Lung (tissue), 12 donors: ENCODE measurements around the gene AVP. TPM values are rescaled to one million over a fixed set of nuclear protein-coding genes. Genes with fewer than 3 reads are reported as not detected.

ENCODE experiments used
- ATAC-seq: fragments of 200-7000 bp; cut with Tn5 transposase; one replicate; pipeline ENCODE4 v1.9.1; 2020; ENCODE audit warnings: moderate number of reproducible peaks; ENCODE audit not compliant: insufficient read depth, low FRiP score
- DNase-seq, 3 donors: peaks; one replicate each; pipeline ENCODE4 v3.0.0-alpha.2; 2013 to 2017
- H3K27ac ChIP-seq, 2 donors: one replicate each; pipeline ENCODE4 v1.5.1; 2013; ENCODE audit warnings: mild to moderate bottlenecking in 2 of 2, moderate library complexity in 2 of 2, control low read depth in 1 of 2, inconsistent platforms in 1 of 2, low read depth in 1 of 2, low read length in 1 of 2
- H3K27me3 ChIP-seq, 3 donors: one replicate each; pipeline ENCODE4 v1.5.1; 2013; ENCODE audit warnings: low read length in 2 of 3; ENCODE audit not compliant: control insufficient read depth in 3 of 3, insufficient read depth in 3 of 3
- H3K36me3 ChIP-seq, 4 donors: one replicate each; pipeline ENCODE4 v1.5.1; 2013; ENCODE audit warnings: low read length in 4 of 4, mild to moderate bottlenecking in 1 of 4, moderate library complexity in 1 of 4; ENCODE audit not compliant: control insufficient read depth in 4 of 4, insufficient read depth in 4 of 4
- H3K4me1 ChIP-seq, 5 donors: one replicate each; pipeline ENCODE4 v1.5.1; 2013; ENCODE audit warnings: low read length in 5 of 5, mild to moderate bottlenecking in 2 of 5, moderate library complexity in 1 of 5; ENCODE audit not compliant: control insufficient read depth in 5 of 5, insufficient read depth in 5 of 5
- H3K4me3 ChIP-seq: one replicate; pipeline ENCODE4 v1.5.1; 2013; ENCODE audit warnings: mild to moderate bottlenecking, control low read depth, moderate library complexity
- H3K9ac ChIP-seq, 2 donors: one replicate each; pipeline ENCODE4 v1.5.1; 2013; ENCODE audit warnings: low read length in 2 of 2, control low read depth in 1 of 2; ENCODE audit not compliant: insufficient read depth in 1 of 2
- H3K9me3 ChIP-seq, 4 donors: one replicate each; pipeline ENCODE4 v1.5.1; 2013; ENCODE audit warnings: low read length in 3 of 4, mild to moderate bottlenecking in 1 of 4, moderate library complexity in 1 of 4; ENCODE audit not compliant: control insufficient read depth in 4 of 4, insufficient read depth in 3 of 4
- WGBS, 2 donors: extraction: QIAGEN DNeasy Blood & Tissue Kit; methylation state at CpG; one replicate each; pipeline ENCODE4 v1.1.7; 2013; 5-methylcytosine and 5-hydroxymethylcytosine counted together
- polyA plus RNA-seq, 2 donors: library from polyadenylated mRNA; stranded (reverse); fragments of 200-250 nt; gene quantifications; one replicate each; pipeline ENCODE4 v1.2.1, GENCODE V29; 2013
- total RNA-seq, 2 donors: library from RNA; depleted of rRNA in 1 of 2; stranded (reverse); fragments of >200 nt in 1 of 2; gene quantifications; one replicate each; pipeline ENCODE4 v1.2.1, GENCODE V29; 2014 to 2021
- TF ChIP-seq, protein P1 (sequence below): IDR thresholded peaks from 2 replicates; pipeline ENCODE4 v1.5.1; 2012; ENCODE audit warnings: mild to moderate bottlenecking; ENCODE audit errors: control extremely low read depth, extremely low read depth
- donor health status: control.
- donor health status: control.
- donor health status: Bipolar disorder and iron deficiency.
- donor health status: healthy.
- donor health status: DM: yes; HTN: yes; CAD: no.

Gene AVP
- total and polyA plus RNA-seq, 4 donors, result not detected

DNA sequence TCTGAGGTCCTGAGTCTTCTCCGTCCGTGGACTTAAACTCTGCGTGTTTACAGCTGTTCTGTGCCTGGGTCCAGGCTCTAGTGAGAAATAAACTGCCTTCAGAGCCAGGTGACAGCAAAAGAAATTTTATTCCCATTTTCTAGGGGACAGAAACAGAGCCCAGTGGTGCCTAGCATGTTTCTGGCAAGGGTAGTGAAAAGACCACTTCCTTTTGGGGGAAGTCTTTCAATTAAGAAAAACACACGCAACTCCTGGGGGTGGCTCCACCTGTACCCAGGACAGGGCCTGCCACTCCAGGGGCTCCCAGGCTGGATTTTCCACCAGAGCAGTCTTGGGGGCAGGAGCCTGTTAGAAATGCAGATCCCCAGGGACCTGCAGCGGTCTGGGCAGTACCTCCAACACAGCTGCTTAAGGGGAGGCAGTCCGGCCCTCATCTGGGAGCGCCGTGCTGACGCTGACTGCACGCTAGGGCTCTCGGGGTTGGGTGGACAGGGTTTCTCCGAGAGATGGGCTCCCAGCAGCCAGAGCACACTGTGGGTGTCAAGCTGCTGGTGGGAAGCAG lies 23.0 kb upstream of the AVP start:
- ATAC-seq, result no peak

DNA sequence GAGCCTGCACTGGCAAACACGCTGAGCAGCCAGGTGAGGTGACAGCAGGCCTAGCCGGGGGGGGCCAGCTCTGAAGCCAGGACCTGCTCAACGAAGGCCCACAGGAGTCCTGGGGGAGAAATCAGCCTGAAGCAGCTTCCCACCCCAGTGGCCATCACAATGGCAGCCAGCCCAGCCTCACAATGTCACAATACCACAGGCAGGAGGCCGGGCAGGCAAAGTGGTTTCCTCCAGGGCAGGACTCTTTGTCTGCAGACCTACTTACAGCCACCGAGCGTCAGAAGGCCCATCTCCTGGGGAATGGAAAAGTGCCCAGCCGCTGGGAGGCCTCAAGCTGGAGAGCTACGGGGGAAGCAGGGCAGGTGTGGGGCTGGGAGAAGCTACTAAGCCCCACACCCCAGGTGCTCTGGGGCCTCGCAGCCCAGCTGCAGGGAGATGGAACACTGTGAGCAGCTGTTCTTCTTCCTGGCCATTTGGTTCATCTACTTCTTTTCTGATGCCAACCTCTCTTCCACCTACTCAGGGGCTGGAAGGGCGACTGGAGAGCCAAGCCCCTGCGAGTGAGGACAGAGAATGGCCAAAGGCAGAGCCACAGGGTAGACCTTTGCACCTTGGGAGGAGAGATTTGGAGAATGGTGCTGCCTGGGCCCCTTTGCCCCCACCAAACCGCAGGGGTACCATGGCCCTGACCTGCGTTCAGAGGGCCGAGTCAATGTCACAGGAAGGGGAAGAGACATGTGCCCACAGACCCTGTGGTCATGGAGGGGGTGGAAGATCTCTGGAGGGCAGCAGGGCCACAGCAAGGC lies 22.3 kb upstream of the AVP start:
- Histone ChIP-seq H3K9ac (no peak overlapping the region), H3K9me3 (no peaks in the 10 kb centered on the region), H3K27ac (no peak overlapping the region), H3K4me1 (no peaks in the 10 kb centered on the region), H3K27me3 (no peaks in the 10 kb centered on the region), H3K36me3 (peaks cover 0 to 29% (median 0%) of the 10 kb centered on the region in 4 donors), H3K4me3 (no peak overlapping the region)
- TF ChIP-seq, protein P1, sequence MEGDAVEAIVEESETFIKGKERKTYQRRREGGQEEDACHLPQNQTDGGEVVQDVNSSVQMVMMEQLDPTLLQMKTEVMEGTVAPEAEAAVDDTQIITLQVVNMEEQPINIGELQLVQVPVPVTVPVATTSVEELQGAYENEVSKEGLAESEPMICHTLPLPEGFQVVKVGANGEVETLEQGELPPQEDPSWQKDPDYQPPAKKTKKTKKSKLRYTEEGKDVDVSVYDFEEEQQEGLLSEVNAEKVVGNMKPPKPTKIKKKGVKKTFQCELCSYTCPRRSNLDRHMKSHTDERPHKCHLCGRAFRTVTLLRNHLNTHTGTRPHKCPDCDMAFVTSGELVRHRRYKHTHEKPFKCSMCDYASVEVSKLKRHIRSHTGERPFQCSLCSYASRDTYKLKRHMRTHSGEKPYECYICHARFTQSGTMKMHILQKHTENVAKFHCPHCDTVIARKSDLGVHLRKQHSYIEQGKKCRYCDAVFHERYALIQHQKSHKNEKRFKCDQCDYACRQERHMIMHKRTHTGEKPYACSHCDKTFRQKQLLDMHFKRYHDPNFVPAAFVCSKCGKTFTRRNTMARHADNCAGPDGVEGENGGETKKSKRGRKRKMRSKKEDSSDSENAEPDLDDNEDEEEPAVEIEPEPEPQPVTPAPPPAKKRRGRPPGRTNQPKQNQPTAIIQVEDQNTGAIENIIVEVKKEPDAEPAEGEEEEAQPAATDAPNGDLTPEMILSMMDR, result no peak
- no peak for DNase-seq
- ATAC-seq, result no peak
- WGBS, 2 donors, result 40 to 70% methylated on average over 14 of the region's 14 CpGs

More for the DNA sequence above, 23.0 kb upstream of the AVP start:
- no peak for DNase-seq
- H3K4me3 ChIP-seq, result no peak overlapping the region
- peaks cover 0 to 29% (median 0%) of the 10 kb centered on the region in 4 donors for H3K36me3 ChIP-seq
- WGBS, 2 donors, result 80 to 88% methylated on average over 12 of the region's 12 CpGs
- H3K4me1 ChIP-seq, result no peaks in the 10 kb centered on the region
- H3K27ac ChIP-seq, result no peak overlapping the region
- TF ChIP-seq, protein P1, result no peak
- no peaks in the 10 kb centered on the region for H3K9me3 ChIP-seq
- no peak overlapping the region for H3K9ac ChIP-seq
- H3K27me3 ChIP-seq, result no peaks in the 10 kb centered on the region

DNA sequence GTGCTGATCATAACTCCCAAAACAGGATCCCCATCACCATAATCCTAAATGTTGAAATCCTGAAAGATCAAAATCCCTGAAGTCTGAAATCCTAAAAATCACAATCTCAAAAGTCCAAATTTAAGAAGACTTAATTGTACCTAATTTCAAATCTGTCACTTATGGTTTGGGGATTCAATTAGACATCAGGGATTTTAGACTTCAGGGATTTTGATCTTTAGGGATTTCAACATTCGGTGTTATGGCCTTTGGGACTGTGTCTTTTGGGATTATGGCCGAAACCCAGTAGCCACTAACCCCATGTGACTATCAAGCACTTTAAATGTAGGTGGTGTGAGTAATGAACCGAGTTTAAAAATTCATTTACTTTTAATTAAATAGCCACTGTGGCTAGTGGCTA lies 21.7 kb upstream of the AVP start:
- ATAC-seq, result no peak
- Histone ChIP-seq H3K36me3 (peaks cover 0 to 27% (median 0%) of the 10 kb centered on the region in 4 donors), H3K9ac (no peak overlapping the region), H3K27ac (no peak overlapping the region), H3K4me1 (no peaks in the 10 kb centered on the region), H3K27me3 (no peaks in the 10 kb centered on the region), H3K4me3 (no peak overlapping the region), H3K9me3 (no peaks in the 10 kb centered on the region)
- 94 to 98% methylated on average over 3 of the region's 3 CpGs for WGBS, 2 donors
- TF ChIP-seq, protein P1, result no peak
- DNase-seq, result no peak
